Spleen (tissue), 7 donors: Measurements from ENCODE around the gene IL1B.

ENCODE experiments used
- CTCF ChIP-seq, 11 experiments: fragments of 200-600 bp in 7 of 11; fragments of 450-650 bp in 4 of 11; sonication (generic) in 4 of 11; IDR thresholded peaks in 8 of 11; conservative IDR thresholded peaks in 3 of 11; 1 replicate in 7 of 11; 2 replicates in 4 of 11; pipeline versions ENCODE4 v1.4.0 to v1.8.0; 2016 to 2021; ENCODE audit warnings: antibody characterized with exemption in 11 of 11, inconsistent platforms in 4 of 11, mild to moderate bottlenecking in 1 of 11
- POLR2A ChIP-seq, 3 donors: fragments of 450-650 bp; IDR thresholded peaks; one replicate each; pipeline ENCODE4 v1.5.1; 2017; ENCODE audit warnings: antibody characterized with exemption in 3 of 3, mild to moderate bottlenecking in 1 of 3
- POLR2AphosphoS5 ChIP-seq, 3 donors: sonication (generic); formaldehyde crosslinking; IDR thresholded peaks; one replicate each; pipeline ENCODE4 v1.5.1; 2017; ENCODE audit warnings: antibody characterized with exemption in 3 of 3
- donor health status: DM: no; HTN: no; CAD: no; lungs with moderate emphysema.
- donor health status: DM: no; HTN: no; CAD: no.
- donor health status: DM: no; HTN: no; CAD: no.

- TF ChIP-seq CTCF (IDR thresholded peaks at IDR 0.05 in 8 of 11, conservative IDR thresholded peaks at IDR 0.05 in 3 of 11) (no peak), POLR2AphosphoS5 (IDR thresholded peaks at IDR 0.05) (no peak), POLR2A (IDR thresholded peaks at IDR 0.05) (no peak)
Observed at GRCh38 chr2:112792419-112792818, 44.2 kb downstream of the IL1B start.
